Measurements from ENCODE around the gene PPP1R16B.

The PPP1R16B gene

DNA sequence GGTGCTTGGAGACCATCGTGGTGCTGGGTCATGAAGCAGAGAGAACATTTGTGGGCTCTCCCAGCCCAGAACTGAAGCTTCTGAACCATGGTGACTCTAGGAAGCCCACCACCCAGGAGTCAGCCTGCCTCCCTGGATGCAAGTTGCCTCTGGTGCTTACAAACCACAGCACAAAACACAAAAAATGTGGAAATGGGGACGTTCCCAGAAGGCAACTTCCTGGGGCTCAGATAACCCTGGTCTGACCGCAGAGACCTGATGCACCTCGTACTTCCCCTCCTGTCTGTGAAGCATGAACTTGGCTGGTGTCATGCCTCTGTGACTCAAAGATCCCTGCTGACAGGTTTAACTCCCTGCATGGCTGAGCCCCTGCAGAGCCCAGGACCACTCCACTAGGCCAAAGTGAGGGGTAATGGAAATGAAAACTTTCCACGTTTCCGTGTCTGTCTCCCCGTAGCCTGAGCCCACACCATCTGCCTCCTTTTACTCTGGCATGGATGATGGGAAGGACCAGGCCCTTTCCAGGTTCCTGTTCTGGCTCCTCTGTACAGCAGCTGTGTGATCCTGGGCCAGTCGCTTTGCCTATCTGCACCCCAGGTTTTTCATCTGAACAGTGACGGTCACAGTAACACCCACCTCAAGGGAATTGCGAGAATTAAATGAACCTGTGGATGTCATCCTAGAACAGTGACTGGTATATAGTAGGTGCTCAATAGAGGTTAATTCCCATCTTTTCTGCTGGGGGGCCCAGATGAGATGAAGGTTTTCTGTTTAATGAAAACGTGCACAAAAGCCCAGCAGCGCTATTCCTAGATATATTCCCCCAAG is 57.7 kb downstream of the PPP1R16B start:
- no peak for TF ChIP-seq ZFX (IDR thresholded peaks at IDR 0.05)
- TF ChIP-seq, protein P1, sequence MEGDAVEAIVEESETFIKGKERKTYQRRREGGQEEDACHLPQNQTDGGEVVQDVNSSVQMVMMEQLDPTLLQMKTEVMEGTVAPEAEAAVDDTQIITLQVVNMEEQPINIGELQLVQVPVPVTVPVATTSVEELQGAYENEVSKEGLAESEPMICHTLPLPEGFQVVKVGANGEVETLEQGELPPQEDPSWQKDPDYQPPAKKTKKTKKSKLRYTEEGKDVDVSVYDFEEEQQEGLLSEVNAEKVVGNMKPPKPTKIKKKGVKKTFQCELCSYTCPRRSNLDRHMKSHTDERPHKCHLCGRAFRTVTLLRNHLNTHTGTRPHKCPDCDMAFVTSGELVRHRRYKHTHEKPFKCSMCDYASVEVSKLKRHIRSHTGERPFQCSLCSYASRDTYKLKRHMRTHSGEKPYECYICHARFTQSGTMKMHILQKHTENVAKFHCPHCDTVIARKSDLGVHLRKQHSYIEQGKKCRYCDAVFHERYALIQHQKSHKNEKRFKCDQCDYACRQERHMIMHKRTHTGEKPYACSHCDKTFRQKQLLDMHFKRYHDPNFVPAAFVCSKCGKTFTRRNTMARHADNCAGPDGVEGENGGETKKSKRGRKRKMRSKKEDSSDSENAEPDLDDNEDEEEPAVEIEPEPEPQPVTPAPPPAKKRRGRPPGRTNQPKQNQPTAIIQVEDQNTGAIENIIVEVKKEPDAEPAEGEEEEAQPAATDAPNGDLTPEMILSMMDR (conservative IDR thresholded peaks at IDR 0.05): no peak
- H3K27ac ChIP-seq: no peak overlapping the region

DNA sequence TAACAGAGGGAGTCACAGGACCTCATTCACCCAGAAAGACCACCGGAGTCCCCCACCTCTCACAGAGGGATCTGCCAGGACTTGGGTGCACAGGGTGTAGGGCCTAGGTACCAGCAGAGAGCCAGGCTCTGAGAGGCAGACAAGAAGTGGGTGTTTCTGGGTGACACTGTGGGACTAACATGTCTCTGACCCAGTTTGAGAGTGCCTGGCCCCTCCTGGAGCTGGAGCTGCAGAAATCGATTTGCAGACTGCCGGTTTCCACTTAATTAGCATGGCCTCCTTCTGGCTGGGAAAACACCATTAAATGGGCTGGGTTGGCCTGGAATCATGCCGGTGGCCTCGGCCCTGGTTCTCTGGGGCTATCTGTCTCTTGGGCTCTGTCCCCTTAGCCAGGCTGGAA is 59.2 kb downstream of the PPP1R16B start:
- TF ChIP-seq ZFX (IDR thresholded peaks at IDR 0.05): no peak
- TF ChIP-seq, protein P1 (conservative IDR thresholded peaks at IDR 0.05): no peak
- no peak overlapping the region for H3K27ac ChIP-seq

DNA sequence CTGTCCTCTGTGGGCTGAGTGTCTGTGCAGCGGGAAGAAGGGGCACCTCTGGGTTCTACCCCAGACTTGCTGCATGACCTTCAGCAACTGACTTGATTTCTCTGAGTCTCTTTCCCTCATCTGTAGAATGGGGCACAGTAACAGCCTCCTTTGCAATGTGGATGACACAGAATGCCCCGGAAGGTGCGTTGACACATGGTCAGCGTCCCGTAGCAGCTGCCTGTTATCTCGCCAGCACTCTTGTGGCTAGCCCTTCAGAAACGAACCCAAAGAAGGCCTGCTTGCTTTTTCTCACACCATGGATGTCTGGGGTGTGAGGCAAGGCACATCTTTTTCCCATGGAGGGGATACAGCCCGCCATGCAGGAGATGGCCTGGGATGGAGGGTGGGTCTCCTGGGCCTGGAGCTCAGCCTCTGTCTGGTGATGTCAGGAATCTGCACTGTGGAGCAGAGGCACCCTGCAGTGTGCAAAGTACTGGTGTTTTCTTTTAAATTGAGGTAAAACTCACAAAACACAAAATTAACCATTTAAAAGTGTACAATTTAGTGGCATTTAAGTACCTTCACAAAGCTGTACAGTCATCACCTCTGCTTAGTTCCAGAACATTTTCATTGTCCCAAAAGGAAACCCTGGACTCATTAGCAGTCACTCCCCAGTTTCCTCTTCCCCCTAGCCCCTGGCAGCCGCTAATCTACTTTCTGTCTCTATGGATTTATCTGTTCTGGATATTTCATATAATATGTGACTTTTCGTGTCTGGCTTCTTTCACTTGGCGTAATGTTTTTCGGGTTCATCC is 61.0 kb downstream of the PPP1R16B start:
- H3K27ac ChIP-seq: no peak overlapping the region
- TF ChIP-seq, protein P1 (conservative IDR thresholded peaks at IDR 0.05): no peak
- TF ChIP-seq ZFX (IDR thresholded peaks at IDR 0.05): no peak

DNA sequence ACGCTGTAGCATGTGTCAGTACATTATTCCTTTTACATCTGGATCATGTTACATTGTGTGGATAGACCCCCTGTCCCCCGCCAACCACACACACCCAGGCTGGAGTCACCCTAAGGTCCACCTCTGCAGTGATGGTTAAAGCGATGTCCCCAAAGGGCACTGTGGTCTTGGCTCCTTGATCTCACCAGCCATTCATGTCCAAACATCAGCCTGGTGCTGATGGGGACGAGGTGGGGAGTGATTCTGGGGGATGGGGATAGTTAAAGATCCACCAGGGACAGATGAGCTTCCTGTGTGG is 61.5 kb downstream of the PPP1R16B start:
- H3K27ac ChIP-seq: no peak overlapping the region
- TF ChIP-seq ZFX (IDR thresholded peaks at IDR 0.05): no peak
- TF ChIP-seq, protein P1 (conservative IDR thresholded peaks at IDR 0.05): no peak

DNA sequence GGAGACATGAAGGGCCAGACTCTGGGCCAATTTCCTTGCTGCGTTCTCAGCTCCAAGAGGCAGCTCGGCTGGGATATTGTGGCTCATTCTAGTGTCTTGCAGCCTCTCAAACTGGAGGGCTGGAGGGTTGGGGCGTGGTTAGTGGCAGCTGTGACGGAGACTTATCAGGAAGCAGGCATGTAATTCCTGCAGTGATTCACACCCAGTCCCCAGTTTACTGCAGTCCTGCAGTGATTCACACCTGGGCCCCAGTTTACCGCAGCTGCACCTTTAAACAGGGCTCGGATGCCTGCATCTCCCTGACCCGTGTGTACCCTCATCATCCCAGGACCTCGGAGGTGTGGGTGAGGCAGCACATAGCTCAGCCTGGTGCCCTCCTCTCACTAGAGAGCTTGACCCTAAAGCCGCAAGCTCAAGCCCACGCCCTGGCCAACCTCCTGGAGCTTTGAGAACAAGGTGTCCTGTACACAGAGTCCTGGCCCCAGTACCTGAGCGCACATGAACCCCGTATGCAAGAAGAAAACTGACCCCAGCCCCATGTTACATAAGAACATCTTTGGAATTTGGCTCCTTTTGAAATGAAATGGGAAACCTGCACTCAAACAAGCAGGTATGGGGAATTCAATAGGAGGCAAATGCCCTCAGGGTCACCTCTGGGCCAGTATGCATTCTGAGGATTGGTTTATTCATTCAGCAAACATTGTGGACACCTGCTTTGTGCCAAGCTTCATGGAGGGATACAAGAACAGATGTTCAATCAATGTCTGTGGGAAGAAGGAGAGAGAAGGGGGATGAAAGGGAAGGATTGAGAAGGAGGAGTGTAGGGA is 65.4 kb downstream of the PPP1R16B start:
- no peak overlapping the region for H3K27ac ChIP-seq

DNA sequence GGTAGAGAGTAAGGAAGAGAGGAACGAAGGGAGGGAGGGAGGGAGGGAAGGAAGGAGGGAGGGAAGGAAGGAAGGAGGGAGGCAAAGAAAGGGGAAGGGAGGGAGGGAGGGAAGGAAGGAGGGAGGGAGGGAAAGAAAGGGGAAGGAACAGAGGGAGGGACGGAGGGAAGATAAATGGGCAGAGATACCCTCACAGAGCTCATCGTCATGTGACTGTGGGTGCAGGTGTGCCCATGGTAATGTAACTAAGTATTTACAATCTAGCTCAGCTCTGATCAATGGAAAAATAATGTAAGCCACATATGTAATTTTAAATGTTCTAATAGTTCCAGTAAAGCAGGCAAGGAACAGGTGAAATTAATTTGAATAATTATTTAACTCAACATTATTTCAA is 66.1 kb downstream of the PPP1R16B start:
- H3K27ac ChIP-seq: no peak overlapping the region
- TF ChIP-seq, protein P1 (conservative IDR thresholded peaks at IDR 0.05): no peak
- no peak for TF ChIP-seq ZFX (IDR thresholded peaks at IDR 0.05)

More for the DNA sequence above, 65.4 kb downstream of the PPP1R16B start:
- TF ChIP-seq, protein P1 (conservative IDR thresholded peaks at IDR 0.05): no peak
- no peak for TF ChIP-seq ZFX (IDR thresholded peaks at IDR 0.05)

Data from C4-2B (cell line).